ENCODE data around the gene SNRPA. TPM values are rescaled to one million over a fixed set of nuclear protein-coding genes. Genes with fewer than 3 reads are reported as not detected.

SNRPA gene
- total and polyA plus RNA-seq, 12 donors = 18.5 to 176 (median 62.9) TPM

- Histone ChIP-seq H3K9me3 (replicated peaks in 1 of 3) (no peaks in the 10 kb centered on the region), H3K27ac (peak within 1 kb of the TSS; percentile 87 to 97 (median 90)), H3K27me3 (no peaks in the 10 kb centered on the region), H3K36me3 (replicated peaks in 1 of 2) (no peaks in the 10 kb centered on the region), H3K4me1 (replicated peaks in 1 of 2) (peaks cover 42 to 49% of the 10 kb centered on the region in 2 donors), H3K4me3 (peak within 1 kb of the TSS; percentile 21 to 81 (median 58))
- peak; percentile 100 for DNase-seq
- TF ChIP-seq, protein P1, sequence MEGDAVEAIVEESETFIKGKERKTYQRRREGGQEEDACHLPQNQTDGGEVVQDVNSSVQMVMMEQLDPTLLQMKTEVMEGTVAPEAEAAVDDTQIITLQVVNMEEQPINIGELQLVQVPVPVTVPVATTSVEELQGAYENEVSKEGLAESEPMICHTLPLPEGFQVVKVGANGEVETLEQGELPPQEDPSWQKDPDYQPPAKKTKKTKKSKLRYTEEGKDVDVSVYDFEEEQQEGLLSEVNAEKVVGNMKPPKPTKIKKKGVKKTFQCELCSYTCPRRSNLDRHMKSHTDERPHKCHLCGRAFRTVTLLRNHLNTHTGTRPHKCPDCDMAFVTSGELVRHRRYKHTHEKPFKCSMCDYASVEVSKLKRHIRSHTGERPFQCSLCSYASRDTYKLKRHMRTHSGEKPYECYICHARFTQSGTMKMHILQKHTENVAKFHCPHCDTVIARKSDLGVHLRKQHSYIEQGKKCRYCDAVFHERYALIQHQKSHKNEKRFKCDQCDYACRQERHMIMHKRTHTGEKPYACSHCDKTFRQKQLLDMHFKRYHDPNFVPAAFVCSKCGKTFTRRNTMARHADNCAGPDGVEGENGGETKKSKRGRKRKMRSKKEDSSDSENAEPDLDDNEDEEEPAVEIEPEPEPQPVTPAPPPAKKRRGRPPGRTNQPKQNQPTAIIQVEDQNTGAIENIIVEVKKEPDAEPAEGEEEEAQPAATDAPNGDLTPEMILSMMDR (IDR thresholded peaks at IDR 0.05) = no peak
- peak in 1 of 2 donors; percentile 62 for TF ChIP-seq POLR2A (IDR thresholded peaks at IDR 0.05)
- WGBS, 4 donors = 0 to 1% (median 0%) methylated on average over 23 to 43 of the region's 43 CpGs
- intact Hi-C loops (cut with DNase I) = no loop called here
Measured at GRCh38 chr19:40750058-40750873, 737 bp upstream of the SNRPA start, which contains the start of gene ACTMAP. Gene ACTMAP (minus strand): TSS chr19:40750477. CDS start chr19:40749803, 674 bp downstream.

GRCh38 chr19:40752257-40752781 is 1.3 kb downstream of the SNRPA start:
- H3K4me1 ChIP-seq (replicated peaks in 1 of 2) = peaks cover 42 to 57% of the 10 kb centered on the region in 2 donors
- H3K27me3 ChIP-seq = no peaks in the 10 kb centered on the region
- TF ChIP-seq POLR2A (IDR thresholded peaks at IDR 0.05) = no peak
- TF ChIP-seq, protein P1 (IDR thresholded peaks at IDR 0.05) = no peak
- peaks cover 0 to 1% of the 10 kb centered on the region in 2 donors for H3K36me3 ChIP-seq (replicated peaks in 1 of 2)
- H3K27ac ChIP-seq = peak overlapping the region in 3 of 5 donors; percentile 87 to 97 (median 95)
- H3K9me3 ChIP-seq (replicated peaks in 1 of 3) = no peaks in the 10 kb centered on the region
- H3K4me3 ChIP-seq = peak overlapping the region in 2 of 4 donors; percentile 36 to 80
- 67 to 85% (median 78%) methylated on average over 12 of the region's 12 CpGs for WGBS, 4 donors
- intact Hi-C loops (cut with DNase I) = no loop called here
- DNase-seq = no peak

- no peaks in the 10 kb centered on the region for H3K9me3 ChIP-seq (replicated peaks in 1 of 3)
- peaks cover 26 to 49% of the 10 kb centered on the region in 2 donors for H3K4me1 ChIP-seq (replicated peaks in 1 of 2)
- H3K36me3 ChIP-seq (replicated peaks in 1 of 2) = peaks cover 0 to 24% of the 10 kb centered on the region in 2 donors
- peak in 6 of 7 donors; percentile 45 to 76 (median 57) for DNase-seq
- H3K27me3 ChIP-seq = no peaks in the 10 kb centered on the region
- no peak for TF ChIP-seq POLR2A (IDR thresholded peaks at IDR 0.05)
- TF ChIP-seq, protein P1 (IDR thresholded peaks at IDR 0.05) = no peak
- intact Hi-C loops (cut with DNase I) = no loop called here
- peak overlapping the region in 4 of 5 donors; percentile 54 to 75 (median 72) for H3K27ac ChIP-seq
- 42 to 54% (median 47%) methylated on average over 9 of the region's 9 CpGs for WGBS, 4 donors
- peak overlapping the region in 1 of 4 donors; percentile 1 for H3K4me3 ChIP-seq
Measured at GRCh38 chr19:40754611-40755247, 3.7 kb downstream of the SNRPA start.

- no peak overlapping the region for H3K4me3 ChIP-seq
- TF ChIP-seq, protein P1 (IDR thresholded peaks at IDR 0.05) = no peak
- TF ChIP-seq POLR2A (IDR thresholded peaks at IDR 0.05) = no peak
- 57 to 74% (median 68%) methylated on average over 3 of the region's 3 CpGs for WGBS, 4 donors
- intact Hi-C loops (cut with DNase I) = no loop called here
- H3K27ac ChIP-seq = peak overlapping the region in 3 of 5 donors; percentile 39 to 73 (median 54)
- no peaks in the 10 kb centered on the region for H3K27me3 ChIP-seq
- no peaks in the 10 kb centered on the region for H3K9me3 ChIP-seq (replicated peaks in 1 of 3)
- H3K36me3 ChIP-seq (replicated peaks in 1 of 2) = peaks cover 0 to 29% of the 10 kb centered on the region in 2 donors
- DNase-seq = no peak
- H3K4me1 ChIP-seq (replicated peaks in 1 of 2) = peaks cover 23 to 46% of the 10 kb centered on the region in 2 donors
Measured at GRCh38 chr19:40755248-40755624, 4.2 kb downstream of the SNRPA start.

Measured in adrenal gland (tissue), 12 donors.